OCI-LY1 (cell line): ENCODE results near the gene GSG1.

Experiments
- H2AFZ ChIP-seq: fragments of 200-600 bp; sonication (generic), shearing (Covaris generic); 2 replicates; pipeline ENCODE4 v1.6.0; 2014; ENCODE audit warnings: antibody characterized with exemption, mild to moderate bottlenecking, low read length
- H3F3A ChIP-seq: fragments of 200-600 bp; sonication (generic), shearing (Covaris generic); 2 replicates; pipeline ENCODE4 v1.6.0; 2014; ENCODE audit warnings: mild to moderate bottlenecking, antibody characterized with exemption, low read length, moderate library complexity; ENCODE audit not compliant: insufficient read depth
- H3K27ac ChIP-seq: fragments of 200-600 bp; sonication (generic); 2 replicates; pipeline ENCODE4 v1.5.1; 2014; ENCODE audit warnings: low read length, mixed run types, mild to moderate bottlenecking, low read depth; ENCODE audit not compliant: poor library complexity, severe bottlenecking
- H3K27me3 ChIP-seq: fragments of 200-600 bp; sonication (generic); 2 replicates; pipeline ENCODE4 v1.6.0; 2014; ENCODE audit warnings: antibody characterized with exemption, mild to moderate bottlenecking, low read length, moderate library complexity; ENCODE audit not compliant: insufficient read depth
- H3K36me3 ChIP-seq: fragments of 200-600 bp; sonication (generic); 2 replicates; pipeline ENCODE4 v1.6.1; 2014; ENCODE audit warnings: mild to moderate bottlenecking, antibody characterized with exemption, low read length, moderate library complexity, mixed read lengths; ENCODE audit not compliant: insufficient read depth
- H3K4me1 ChIP-seq: fragments of 200-600 bp; sonication (generic); 2 replicates; pipeline ENCODE4 v1.5.1; 2014; ENCODE audit warnings: mild to moderate bottlenecking, low read length, moderate library complexity; ENCODE audit not compliant: insufficient read depth, severe bottlenecking
- H3K4me2 ChIP-seq: fragments of 200-600 bp; sonication (generic), shearing (Covaris generic); 2 replicates; pipeline ENCODE4 v1.6.1; 2014; ENCODE audit warnings: low read length
- H3K4me3 ChIP-seq: fragments of 200-600 bp; sonication (generic); 2 replicates; pipeline ENCODE4 v1.5.1; 2014; ENCODE audit warnings: low read length, low read depth, mild to moderate bottlenecking, mixed read lengths; ENCODE audit not compliant: poor library complexity, severe bottlenecking
- H3K79me2 ChIP-seq: fragments of 200-600 bp; shearing (Covaris generic); 2 replicates; pipeline ENCODE4 v1.6.1; 2016; ENCODE audit warnings: mixed run types, low read length, mixed read lengths; ENCODE audit not compliant: insufficient read depth
- H3K9ac ChIP-seq: fragments of 200-600 bp; sonication (generic), shearing (Covaris generic); 2 replicates; pipeline ENCODE4 v1.6.1; 2014; ENCODE audit warnings: mild to moderate bottlenecking, low read length, mixed read lengths
- H3K9me2 ChIP-seq: fragments of 200-600 bp; sonication (generic), shearing (Covaris generic); 2 replicates; pipeline ENCODE4 v1.6.1; 2014; ENCODE audit warnings: low read depth, mild to moderate bottlenecking, low read length, mixed read lengths
- H3K9me3 ChIP-seq: fragments of 200-600 bp; shearing (Covaris generic); 2 replicates; pipeline ENCODE4 v1.6.1; 2014; ENCODE audit warnings: low read length, mixed read lengths
- H4K20me1 ChIP-seq: fragments of 200-600 bp; sonication (generic), shearing (Covaris generic); 2 replicates; pipeline ENCODE4 v1.6.0; 2016; ENCODE audit warnings: mild to moderate bottlenecking, low read length; ENCODE audit not compliant: insufficient read depth
- EZH2 ChIP-seq: fragments of 200-600 bp; sonication (generic), shearing (Covaris generic); IDR thresholded peaks from 2 replicates; pipeline ENCODE4 v1.8.0; 2017; ENCODE audit warnings: borderline replicate concordance, mixed run types, mild to moderate bottlenecking, antibody characterized with exemption, low read length, moderate library complexity, mixed read lengths
- TF ChIP-seq, protein P1 (sequence below): fragments of 200-600 bp; sonication (generic), shearing (Covaris generic); IDR thresholded peaks from 2 replicates; pipeline ENCODE4 v1.5.1; 2017; ENCODE audit warnings: mild to moderate bottlenecking, antibody characterized with exemption, low read length, moderate library complexity, mixed read lengths

The GSG1 gene

DNA sequence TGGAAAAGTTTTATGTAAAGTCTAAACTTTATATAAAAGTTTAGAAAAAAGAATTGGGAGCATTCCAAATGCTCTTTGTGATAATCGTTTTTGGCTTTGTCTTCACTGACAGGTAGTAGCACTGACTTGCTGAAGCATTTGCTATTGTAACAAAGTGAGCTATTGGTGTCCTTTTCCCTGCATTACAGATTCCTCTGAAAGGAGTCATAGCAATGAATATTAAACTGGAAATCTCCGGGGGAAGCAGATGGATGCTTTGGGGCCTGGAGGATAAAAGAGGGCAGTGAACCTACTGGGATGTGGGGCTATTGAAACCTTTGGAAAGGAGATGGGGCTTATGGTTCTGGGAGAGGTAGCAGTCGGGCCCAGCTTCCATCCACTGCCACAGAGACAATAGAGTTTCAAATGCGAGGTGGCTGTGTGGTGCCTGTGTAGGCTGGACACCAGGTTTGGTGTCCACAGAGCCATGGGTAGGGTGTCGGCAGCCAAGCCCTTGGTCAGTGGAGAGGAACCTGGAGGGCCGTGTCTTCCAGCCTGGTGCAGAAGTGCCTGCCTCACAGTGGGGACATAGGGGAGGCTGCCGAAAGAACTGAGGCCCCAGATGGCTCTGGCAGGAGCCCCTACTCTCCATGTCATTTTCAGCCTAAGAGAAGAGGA lies 10.1 kb downstream of the GSG1 start:
- H2AFZ ChIP-seq: no peak overlapping the region
- peaks cover 11% of the 10 kb centered on the region for H3K4me1 ChIP-seq
- H3K27ac ChIP-seq: no peak overlapping the region
- no peaks in the 10 kb centered on the region for H3K36me3 ChIP-seq
- no peaks in the 10 kb centered on the region for H3K9me3 ChIP-seq
- TF ChIP-seq, protein P1, sequence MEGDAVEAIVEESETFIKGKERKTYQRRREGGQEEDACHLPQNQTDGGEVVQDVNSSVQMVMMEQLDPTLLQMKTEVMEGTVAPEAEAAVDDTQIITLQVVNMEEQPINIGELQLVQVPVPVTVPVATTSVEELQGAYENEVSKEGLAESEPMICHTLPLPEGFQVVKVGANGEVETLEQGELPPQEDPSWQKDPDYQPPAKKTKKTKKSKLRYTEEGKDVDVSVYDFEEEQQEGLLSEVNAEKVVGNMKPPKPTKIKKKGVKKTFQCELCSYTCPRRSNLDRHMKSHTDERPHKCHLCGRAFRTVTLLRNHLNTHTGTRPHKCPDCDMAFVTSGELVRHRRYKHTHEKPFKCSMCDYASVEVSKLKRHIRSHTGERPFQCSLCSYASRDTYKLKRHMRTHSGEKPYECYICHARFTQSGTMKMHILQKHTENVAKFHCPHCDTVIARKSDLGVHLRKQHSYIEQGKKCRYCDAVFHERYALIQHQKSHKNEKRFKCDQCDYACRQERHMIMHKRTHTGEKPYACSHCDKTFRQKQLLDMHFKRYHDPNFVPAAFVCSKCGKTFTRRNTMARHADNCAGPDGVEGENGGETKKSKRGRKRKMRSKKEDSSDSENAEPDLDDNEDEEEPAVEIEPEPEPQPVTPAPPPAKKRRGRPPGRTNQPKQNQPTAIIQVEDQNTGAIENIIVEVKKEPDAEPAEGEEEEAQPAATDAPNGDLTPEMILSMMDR: no peak
- TF ChIP-seq EZH2: no peak
- H3K9me2 ChIP-seq: no peaks in the 10 kb centered on the region
- no peaks in the 10 kb centered on the region for H3K79me2 ChIP-seq
- no peak overlapping the region for H3K4me2 ChIP-seq
- no peaks in the 10 kb centered on the region for H3F3A ChIP-seq
- H3K9ac ChIP-seq: no peak overlapping the region
- H3K4me3 ChIP-seq: no peak overlapping the region
- no peaks in the 10 kb centered on the region for H4K20me1 ChIP-seq
- H3K27me3 ChIP-seq: no peaks in the 10 kb centered on the region; the same call in 1 of the 2 replicates

DNA sequence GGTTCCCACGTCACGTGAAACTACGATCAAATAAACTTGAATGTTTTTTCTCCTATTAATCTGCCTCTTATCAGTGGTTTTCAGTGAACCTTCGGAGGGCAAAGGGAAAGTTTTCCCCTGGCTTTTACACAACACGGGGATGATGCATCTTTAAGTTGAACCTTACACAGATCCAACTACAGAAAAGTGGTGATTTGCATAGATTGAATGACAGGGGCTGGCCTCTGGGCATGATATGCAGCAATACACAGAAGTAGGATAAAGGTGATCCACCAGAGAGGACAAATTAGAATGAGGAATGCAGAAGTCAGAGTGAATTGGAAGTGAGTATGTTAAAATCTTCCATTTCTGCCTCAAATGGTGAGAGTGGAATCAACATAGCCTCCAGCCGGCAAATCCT lies 11.6 kb downstream of the GSG1 start:
- Histone ChIP-seq H3K79me2 (no peaks in the 10 kb centered on the region), H3F3A (no peaks in the 10 kb centered on the region), H3K9ac (no peak overlapping the region), H3K27ac (no peak overlapping the region), H3K4me1 (no peaks in the 10 kb centered on the region), H3K4me2 (no peak overlapping the region), H2AFZ (no peak overlapping the region), H3K9me2 (no peaks in the 10 kb centered on the region), H3K36me3 (no peaks in the 10 kb centered on the region), H4K20me1 (no peaks in the 10 kb centered on the region), H3K9me3 (no peaks in the 10 kb centered on the region), H3K4me3 (no peak overlapping the region), H3K27me3 (peaks cover 3% of the 10 kb centered on the region; the same call in 1 of the 2 replicates)
- TF ChIP-seq, protein P1: no peak
- no peak for TF ChIP-seq EZH2

DNA sequence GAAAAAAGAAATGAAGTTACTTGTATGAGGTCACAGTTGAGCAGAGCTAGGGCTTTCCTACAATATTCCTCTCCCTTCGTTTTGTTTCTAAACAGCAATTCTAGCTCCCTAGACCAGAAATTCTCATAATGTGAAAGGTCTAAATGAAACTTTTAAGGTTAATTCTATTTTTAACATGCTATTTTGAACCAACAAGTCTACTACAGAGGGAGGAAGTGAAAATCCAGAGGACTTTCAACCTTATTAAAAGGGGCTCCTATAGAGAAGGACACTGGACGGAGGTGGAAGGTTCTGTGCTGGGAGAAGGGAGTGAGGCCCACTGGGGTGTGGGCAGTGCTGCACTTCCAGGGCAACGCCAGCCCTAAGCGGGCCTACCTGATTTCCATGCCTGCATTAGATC lies 13.4 kb downstream of the GSG1 start:
- TF ChIP-seq, protein P1: no peak
- no peak for TF ChIP-seq EZH2

More for the DNA sequence above, 13.4 kb downstream of the GSG1 start:
- H3K9me3 ChIP-seq: no peaks in the 10 kb centered on the region
- H3F3A ChIP-seq: no peaks in the 10 kb centered on the region
- no peaks in the 10 kb centered on the region for H3K4me1 ChIP-seq
- H2AFZ ChIP-seq: no peak overlapping the region
- H3K36me3 ChIP-seq: no peaks in the 10 kb centered on the region
- no peak overlapping the region for H3K9ac ChIP-seq
- no peak overlapping the region for H3K4me2 ChIP-seq
- peaks cover 5% of the 10 kb centered on the region; the same call in 1 of the 2 replicates for H3K27me3 ChIP-seq
- H3K27ac ChIP-seq: no peak overlapping the region
- no peak overlapping the region for H3K4me3 ChIP-seq
- H3K79me2 ChIP-seq: no peaks in the 10 kb centered on the region
- H3K9me2 ChIP-seq: no peaks in the 10 kb centered on the region
- H4K20me1 ChIP-seq: no peaks in the 10 kb centered on the region
